Stimulated activated naive B cell treated with anti-CD40 and anti-IgM and Interleukin-4, amounts not matched to agents 10 μg/mL and 1 μg/mL and 100 μg/mL, for 72 hours (primary cell): Measurements from ENCODE around the gene JHY.
A peak's percentile ranks its signal among the peaks of the same experiment; 100 is the strongest.

Experiments
- ATAC-seq, 2 donors: fragments of 150-1000 bp; cut with Tn5 transposase; replicated peaks; 2 replicates each; pipeline ENCODE4 v1.10.0; 2021; ENCODE audit warnings: moderate library complexity in 1 of 2
- DNase-seq: peaks from one replicate; pipeline ENCODE4 v3.0.0; 2021
- H3K27ac Mint-ChIP-seq: one replicate; pipeline ENCODE4 v1.8.0; 2022; ENCODE audit warnings: mild to moderate bottlenecking, mixed read lengths
- H3K27me3 Mint-ChIP-seq, 2 donors: one replicate each; pipeline ENCODE4 v1.8.0; 2022; ENCODE audit warnings: mixed read lengths in 2 of 2
- H3K36me3 Mint-ChIP-seq, 2 donors: one replicate each; pipeline ENCODE4 v1.8.0; 2022; ENCODE audit warnings: mixed read lengths in 2 of 2, mild to moderate bottlenecking in 1 of 2
- H3K4me1 Mint-ChIP-seq, 2 donors: one replicate each; pipeline ENCODE4 v1.8.0; 2022; ENCODE audit warnings: mixed read lengths in 2 of 2, mild to moderate bottlenecking in 1 of 2
- H3K4me3 Mint-ChIP-seq, 2 donors: one replicate each; pipeline ENCODE4 v1.8.0; 2022; ENCODE audit warnings: mild to moderate bottlenecking in 2 of 2, mixed read lengths in 2 of 2, moderate library complexity in 1 of 2
- H3K9me3 Mint-ChIP-seq, 2 donors: one replicate each; pipeline ENCODE4 v1.8.0; 2022; ENCODE audit warnings: mixed read lengths in 2 of 2, mild to moderate bottlenecking in 1 of 2

JHY gene

GRCh38 chr11:122882189-122882856, at the start of gene JHY:
Gene JHY, plus strand, starts transcription at chr11:122882759. Its CDS starts 3,091 bp downstream, at chr11:122885850.
- ATAC-seq (peak in 1 of 2 donors; percentile 74), DNase-seq (no peak)
- peak within 1 kb of the TSS; percentile 85 for H3K27ac Mint-ChIP-seq
- H3K27me3 Mint-ChIP-seq: peaks cover 21% of the 10 kb centered on the region in 2 donors
- peaks cover 10 to 21% of the 10 kb centered on the region in 2 donors for H3K4me1 Mint-ChIP-seq
- peaks cover 0 to 6% of the 10 kb centered on the region in 2 donors for H3K36me3 Mint-ChIP-seq
- H3K4me3 Mint-ChIP-seq: peak within 1 kb of the TSS; percentile 82 to 97
- H3K9me3 Mint-ChIP-seq: no peaks in the 10 kb centered on the region

GRCh38 chr11:122833846-122834464, 48.6 kb upstream of the JHY start:
- no peak for ATAC-seq
- Mint-ChIP-seq H3K9me3 (no peaks in the 10 kb centered on the region), H3K27me3 (peaks cover 32 to 55% of the 10 kb centered on the region in 2 donors), H3K36me3 (peaks cover 0 to 2% of the 10 kb centered on the region in 2 donors), H3K4me1 (peaks cover 18 to 35% of the 10 kb centered on the region in 2 donors), H3K4me3 (no peak overlapping the region), H3K27ac (no peak overlapping the region)
- DNase-seq: no peak

GRCh38 chr11:122836916-122837315, 45.6 kb upstream of the JHY start:
- Mint-ChIP-seq H3K27me3 (peaks cover 16 to 38% of the 10 kb centered on the region in 2 donors), H3K36me3 (peaks cover 0 to 2% of the 10 kb centered on the region in 2 donors), H3K27ac (no peak overlapping the region), H3K4me3 (no peak overlapping the region), H3K9me3 (no peaks in the 10 kb centered on the region), H3K4me1 (peaks cover 18 to 32% of the 10 kb centered on the region in 2 donors)
- DNase-seq: no peak
- no peak for ATAC-seq

- DNase-seq (no peak), ATAC-seq (no peak)
- Mint-ChIP-seq H3K9me3 (no peaks in the 10 kb centered on the region), H3K4me1 (peaks cover 14 to 26% of the 10 kb centered on the region in 2 donors), H3K27me3 (peaks cover 16 to 32% of the 10 kb centered on the region in 2 donors), H3K27ac (no peak overlapping the region), H3K36me3 (no peaks in the 10 kb centered on the region), H3K4me3 (no peak overlapping the region)
These were observed 44.8 kb upstream of the JHY start for GRCh38 chr11:122837528-122838346.

- Mint-ChIP-seq H3K27me3 (no peaks in the 10 kb centered on the region), H3K9me3 (no peaks in the 10 kb centered on the region), H3K4me3 (peak overlapping the region in 1 of 2 donors; percentile 54), H3K4me1 (peaks cover 19 to 23% of the 10 kb centered on the region in 2 donors), H3K27ac (no peak overlapping the region), H3K36me3 (no peaks in the 10 kb centered on the region)
- ATAC-seq: peak; percentile 94
- DNase-seq: peak; percentile 8
These were observed 39.0 kb upstream of the JHY start for GRCh38 chr11:122843281-122844141.

GRCh38 chr11:122847466-122847865, 35.1 kb upstream of the JHY start:
- no peak overlapping the region for H3K27ac Mint-ChIP-seq

GRCh38 chr11:122848186-122848585, 34.4 kb upstream of the JHY start:
- no peaks in the 10 kb centered on the region for H3K27me3 Mint-ChIP-seq

More at GRCh38 chr11:122847466-122847865, 35.1 kb upstream of the JHY start:
- DNase-seq (no peak), ATAC-seq (peak; percentile 15 to 44)
- no peak overlapping the region for H3K4me3 Mint-ChIP-seq
- H3K9me3 Mint-ChIP-seq: no peaks in the 10 kb centered on the region
- no peaks in the 10 kb centered on the region for H3K27me3 Mint-ChIP-seq
- H3K36me3 Mint-ChIP-seq: no peaks in the 10 kb centered on the region
- peaks cover 34 to 41% of the 10 kb centered on the region in 2 donors for H3K4me1 Mint-ChIP-seq

GRCh38 chr11:122850076-122850631, 32.4 kb upstream of the JHY start:
- peak in 1 of 2 donors; percentile 16 for ATAC-seq
- no peak for DNase-seq
- no peaks in the 10 kb centered on the region for H3K27me3 Mint-ChIP-seq
- no peaks in the 10 kb centered on the region for H3K9me3 Mint-ChIP-seq
- H3K36me3 Mint-ChIP-seq: no peaks in the 10 kb centered on the region
- H3K4me1 Mint-ChIP-seq: peaks cover 23 to 30% of the 10 kb centered on the region in 2 donors
- H3K4me3 Mint-ChIP-seq: no peak overlapping the region
- no peak overlapping the region for H3K27ac Mint-ChIP-seq

More at GRCh38 chr11:122848186-122848585, 34.4 kb upstream of the JHY start:
- Mint-ChIP-seq H3K27ac (no peak overlapping the region), H3K36me3 (no peaks in the 10 kb centered on the region), H3K4me1 (peaks cover 30 to 39% of the 10 kb centered on the region in 2 donors), H3K4me3 (no peak overlapping the region), H3K9me3 (no peaks in the 10 kb centered on the region)
- ATAC-seq (no peak), DNase-seq (no peak)

GRCh38 chr11:122851366-122851966, 31.1 kb upstream of the JHY start:
- H3K27ac Mint-ChIP-seq: no peak overlapping the region
- ATAC-seq (peak; percentile 73 to 75), DNase-seq (no peak)
- H3K36me3 Mint-ChIP-seq: no peaks in the 10 kb centered on the region
- H3K4me3 Mint-ChIP-seq: peak overlapping the region in 1 of 2 donors; percentile 2
- H3K27me3 Mint-ChIP-seq: no peaks in the 10 kb centered on the region
- peaks cover 24 to 38% of the 10 kb centered on the region in 2 donors for H3K4me1 Mint-ChIP-seq
- H3K9me3 Mint-ChIP-seq: no peaks in the 10 kb centered on the region

GRCh38 chr11:122852074-122852795, 30.3 kb upstream of the JHY start:
- Mint-ChIP-seq H3K27ac (no peak overlapping the region), H3K4me3 (peak overlapping the region in 1 of 2 donors; percentile 2), H3K4me1 (peaks cover 26 to 43% of the 10 kb centered on the region in 2 donors), H3K9me3 (no peaks in the 10 kb centered on the region), H3K27me3 (no peaks in the 10 kb centered on the region), H3K36me3 (no peaks in the 10 kb centered on the region)
- no peak for DNase-seq
- no peak for ATAC-seq

GRCh38 chr11:122852796-122853160, 29.8 kb upstream of the JHY start:
- no peak overlapping the region for H3K4me3 Mint-ChIP-seq
- no peak overlapping the region for H3K27ac Mint-ChIP-seq
- peaks cover 22 to 38% of the 10 kb centered on the region in 2 donors for H3K4me1 Mint-ChIP-seq

GRCh38 chr11:122853261-122853660, 29.3 kb upstream of the JHY start:
- Mint-ChIP-seq H3K4me3 (no peak overlapping the region), H3K36me3 (no peaks in the 10 kb centered on the region), H3K27me3 (no peaks in the 10 kb centered on the region), H3K27ac (no peak overlapping the region), H3K4me1 (peaks cover 22 to 38% of the 10 kb centered on the region in 2 donors), H3K9me3 (no peaks in the 10 kb centered on the region)
- no peak for DNase-seq
- ATAC-seq: no peak

More at GRCh38 chr11:122852796-122853160, 29.8 kb upstream of the JHY start:
- ATAC-seq (no peak), DNase-seq (no peak)
- Mint-ChIP-seq H3K9me3 (no peaks in the 10 kb centered on the region), H3K27me3 (no peaks in the 10 kb centered on the region), H3K36me3 (no peaks in the 10 kb centered on the region)
